HCT116 (cell line): ENCODE results near the gene PRRG2.

Source experiments
- POLR2A ChIP-seq: IDR thresholded peaks from 2 replicates; pipeline ENCODE4 v1.7.0; 2011; ENCODE audit warnings: borderline replicate concordance; ENCODE audit not compliant: insufficient read depth, insufficient read length; ENCODE audit errors: extremely low read depth
- POLR2AphosphoS5 ChIP-seq: IDR thresholded peaks from 2 replicates; pipeline ENCODE4 v1.6.1; 2011; ENCODE audit warnings: mild to moderate bottlenecking, low read depth, low read length, moderate library complexity
- SRF ChIP-seq: IDR thresholded peaks from 2 replicates; pipeline ENCODE4 v1.6.1; 2012; ENCODE audit warnings: low read depth
- TF ChIP-seq, protein P1 (sequence below): IDR thresholded peaks from 2 replicates; pipeline ENCODE4 v1.6.1; 2012
- TF ChIP-seq, protein P2 (sequence below), 3 experiments: fragments of 200-600 bp in 1 of 3; sonication (generic) in 1 of 3; IDR thresholded peaks in 2 of 3; conservative IDR thresholded peaks in 1 of 3; 2 replicates each; pipeline ENCODE4 v1.5.1; 2012 to 2017; ENCODE audit warnings: low read depth in 2 of 3, low read length in 2 of 3, antibody characterized with exemption in 1 of 3, borderline replicate concordance in 1 of 3, control low read depth in 1 of 3, mild to moderate bottlenecking in 1 of 3, mixed read lengths in 1 of 3, mixed run types in 1 of 3, moderate library complexity in 1 of 3; ENCODE audit not compliant: insufficient read depth in 1 of 3

DNA sequence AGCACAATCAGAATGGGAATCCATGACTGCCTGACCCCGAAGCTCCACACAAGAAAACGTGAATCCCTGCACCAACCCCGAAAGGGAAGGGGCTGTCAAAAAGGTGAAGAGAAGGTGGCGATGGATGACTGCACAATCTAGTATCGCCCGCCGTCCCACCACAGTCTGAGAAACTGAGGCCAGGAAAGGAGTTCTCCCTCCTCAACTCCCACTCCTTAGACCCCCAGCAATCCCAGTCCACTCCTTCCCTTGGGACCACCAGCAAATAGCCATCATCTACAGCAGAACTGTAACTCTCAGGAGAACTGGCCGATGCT, 1.2 kb upstream of the PRRG2 start:
- TF ChIP-seq, protein P1, sequence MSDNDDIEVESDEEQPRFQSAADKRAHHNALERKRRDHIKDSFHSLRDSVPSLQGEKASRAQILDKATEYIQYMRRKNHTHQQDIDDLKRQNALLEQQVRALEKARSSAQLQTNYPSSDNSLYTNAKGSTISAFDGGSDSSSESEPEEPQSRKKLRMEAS = no peak
- TF ChIP-seq POLR2AphosphoS5 (no peak), POLR2A (no peak), SRF (no peak)
- TF ChIP-seq, protein P2, sequence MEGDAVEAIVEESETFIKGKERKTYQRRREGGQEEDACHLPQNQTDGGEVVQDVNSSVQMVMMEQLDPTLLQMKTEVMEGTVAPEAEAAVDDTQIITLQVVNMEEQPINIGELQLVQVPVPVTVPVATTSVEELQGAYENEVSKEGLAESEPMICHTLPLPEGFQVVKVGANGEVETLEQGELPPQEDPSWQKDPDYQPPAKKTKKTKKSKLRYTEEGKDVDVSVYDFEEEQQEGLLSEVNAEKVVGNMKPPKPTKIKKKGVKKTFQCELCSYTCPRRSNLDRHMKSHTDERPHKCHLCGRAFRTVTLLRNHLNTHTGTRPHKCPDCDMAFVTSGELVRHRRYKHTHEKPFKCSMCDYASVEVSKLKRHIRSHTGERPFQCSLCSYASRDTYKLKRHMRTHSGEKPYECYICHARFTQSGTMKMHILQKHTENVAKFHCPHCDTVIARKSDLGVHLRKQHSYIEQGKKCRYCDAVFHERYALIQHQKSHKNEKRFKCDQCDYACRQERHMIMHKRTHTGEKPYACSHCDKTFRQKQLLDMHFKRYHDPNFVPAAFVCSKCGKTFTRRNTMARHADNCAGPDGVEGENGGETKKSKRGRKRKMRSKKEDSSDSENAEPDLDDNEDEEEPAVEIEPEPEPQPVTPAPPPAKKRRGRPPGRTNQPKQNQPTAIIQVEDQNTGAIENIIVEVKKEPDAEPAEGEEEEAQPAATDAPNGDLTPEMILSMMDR (IDR thresholded peaks at IDR 0.05 in 2 of 3, conservative IDR thresholded peaks at IDR 0.05 in 1 of 3; ENCODE audit: borderline replicate concordance in 1 of 3, insufficient read depth in 1 of 3, low read depth in 2 of 3, low read length in 2 of 3) = no peak
